ENCODE measurements around the gene C10orf67.
A peak's percentile ranks its signal among the peaks of the same experiment; 100 is the strongest.

Gene C10orf67

GRCh38 chr10:23174977-23175512 is 169.6 kb downstream of the C10orf67 start:
- Histone ChIP-seq H3K36me3 (ENCODE audit: control insufficient read depth in 5 of 5, insufficient read depth in 5 of 5, low read length in 5 of 5) (no peaks in the 10 kb centered on the region), H3K4me3 (ENCODE audit: low read depth in 1 of 5, low read length in 5 of 5) (no peak overlapping the region), H3K9me3 (ENCODE audit: control insufficient read depth in 5 of 5, low read length in 5 of 5) (no peaks in the 10 kb centered on the region), H3K9ac (ENCODE audit: low read length in 5 of 5) (no peak overlapping the region), H3K27me3 (ENCODE audit: control insufficient read depth in 5 of 5, insufficient read depth in 4 of 5, low read length in 5 of 5) (peaks cover 35 to 63% (median 40%) of the 10 kb centered on the region in 5 donors), H3K27ac (ENCODE audit: low read depth, low read length) (no peak overlapping the region), H3K4me1 (ENCODE audit: control insufficient read depth in 5 of 5, insufficient read depth in 5 of 5, low read length in 5 of 5) (peaks cover 0 to 10% (median 4%) of the 10 kb centered on the region in 5 donors)

- Histone ChIP-seq H3K27ac (ENCODE audit: low read depth, low read length) (no peak overlapping the region), H3K4me1 (ENCODE audit: control insufficient read depth in 5 of 5, insufficient read depth in 5 of 5, low read length in 5 of 5) (peaks cover 0 to 10% (median 4%) of the 10 kb centered on the region in 5 donors), H3K27me3 (ENCODE audit: control insufficient read depth in 5 of 5, insufficient read depth in 4 of 5, low read length in 5 of 5) (peaks cover 35 to 65% (median 40%) of the 10 kb centered on the region in 5 donors), H3K9me3 (ENCODE audit: control insufficient read depth in 5 of 5, low read length in 5 of 5) (no peaks in the 10 kb centered on the region), H3K9ac (ENCODE audit: low read length in 5 of 5) (no peak overlapping the region), H3K36me3 (ENCODE audit: control insufficient read depth in 5 of 5, insufficient read depth in 5 of 5, low read length in 5 of 5) (no peaks in the 10 kb centered on the region), H3K4me3 (ENCODE audit: low read depth in 1 of 5, low read length in 5 of 5) (no peak overlapping the region)
These were observed 170.3 kb downstream of the C10orf67 start for GRCh38 chr10:23174074-23174976.

GRCh38 chr10:23173214-23174073 is 171.2 kb downstream of the C10orf67 start:
- no peak overlapping the region for H3K27ac ChIP-seq (ENCODE audit: low read depth, low read length)
- peaks cover 34 to 63% (median 37%) of the 10 kb centered on the region in 5 donors for H3K27me3 ChIP-seq (ENCODE audit: control insufficient read depth in 5 of 5, insufficient read depth in 4 of 5, low read length in 5 of 5)
- H3K9ac ChIP-seq (ENCODE audit: low read length in 5 of 5): no peak overlapping the region
- H3K36me3 ChIP-seq (ENCODE audit: control insufficient read depth in 5 of 5, insufficient read depth in 5 of 5, low read length in 5 of 5): no peaks in the 10 kb centered on the region
- peaks cover 0 to 10% (median 4%) of the 10 kb centered on the region in 5 donors for H3K4me1 ChIP-seq (ENCODE audit: control insufficient read depth in 5 of 5, insufficient read depth in 5 of 5, low read length in 5 of 5)
- no peaks in the 10 kb centered on the region for H3K9me3 ChIP-seq (ENCODE audit: control insufficient read depth in 5 of 5, low read length in 5 of 5)
- H3K4me3 ChIP-seq (ENCODE audit: low read depth in 1 of 5, low read length in 5 of 5): no peak overlapping the region

- Histone ChIP-seq H3K27ac (ENCODE audit: low read depth, low read length) (no peak overlapping the region), H3K4me1 (ENCODE audit: control insufficient read depth in 5 of 5, insufficient read depth in 5 of 5, low read length in 5 of 5) (peaks cover 0 to 10% (median 4%) of the 10 kb centered on the region in 5 donors), H3K27me3 (ENCODE audit: control insufficient read depth in 5 of 5, insufficient read depth in 4 of 5, low read length in 5 of 5) (peaks cover 34 to 59% (median 37%) of the 10 kb centered on the region in 5 donors), H3K9me3 (ENCODE audit: control insufficient read depth in 5 of 5, low read length in 5 of 5) (no peaks in the 10 kb centered on the region), H3K9ac (ENCODE audit: low read length in 5 of 5) (no peak overlapping the region), H3K4me3 (ENCODE audit: low read depth in 1 of 5, low read length in 5 of 5) (no peak overlapping the region), H3K36me3 (ENCODE audit: control insufficient read depth in 5 of 5, insufficient read depth in 5 of 5, low read length in 5 of 5) (no peaks in the 10 kb centered on the region)
These were observed 172.0 kb downstream of the C10orf67 start for GRCh38 chr10:23172429-23173213.

GRCh38 chr10:23171232-23171876 is 173.2 kb downstream of the C10orf67 start:
- peaks cover 29 to 55% (median 37%) of the 10 kb centered on the region in 5 donors for H3K27me3 ChIP-seq (ENCODE audit: control insufficient read depth in 5 of 5, insufficient read depth in 4 of 5, low read length in 5 of 5)
- H3K4me3 ChIP-seq (ENCODE audit: low read depth in 1 of 5, low read length in 5 of 5): no peak overlapping the region
- no peaks in the 10 kb centered on the region for H3K36me3 ChIP-seq (ENCODE audit: control insufficient read depth in 5 of 5, insufficient read depth in 5 of 5, low read length in 5 of 5)
- H3K9me3 ChIP-seq (ENCODE audit: control insufficient read depth in 5 of 5, low read length in 5 of 5): no peaks in the 10 kb centered on the region
- peaks cover 0 to 10% (median 4%) of the 10 kb centered on the region in 5 donors for H3K4me1 ChIP-seq (ENCODE audit: control insufficient read depth in 5 of 5, insufficient read depth in 5 of 5, low read length in 5 of 5)
- no peak overlapping the region for H3K9ac ChIP-seq (ENCODE audit: low read length in 5 of 5)
- no peak overlapping the region for H3K27ac ChIP-seq (ENCODE audit: low read depth, low read length)

- Histone ChIP-seq H3K36me3 (ENCODE audit: control insufficient read depth in 5 of 5, insufficient read depth in 5 of 5, low read length in 5 of 5) (no peaks in the 10 kb centered on the region), H3K9me3 (ENCODE audit: control insufficient read depth in 5 of 5, low read length in 5 of 5) (no peaks in the 10 kb centered on the region), H3K27ac (ENCODE audit: low read depth, low read length) (no peak overlapping the region), H3K9ac (ENCODE audit: low read length in 5 of 5) (no peak overlapping the region), H3K4me3 (ENCODE audit: low read depth in 1 of 5, low read length in 5 of 5) (peak overlapping the region in 1 of 5 donors; percentile 19), H3K4me1 (ENCODE audit: control insufficient read depth in 5 of 5, insufficient read depth in 5 of 5, low read length in 5 of 5) (peaks cover 0 to 5% (median 3%) of the 10 kb centered on the region in 5 donors), H3K27me3 (ENCODE audit: control insufficient read depth in 5 of 5, insufficient read depth in 4 of 5, low read length in 5 of 5) (peaks cover 0 to 15% (median 6%) of the 10 kb centered on the region in 5 donors)
These were observed 186.2 kb downstream of the C10orf67 start for GRCh38 chr10:23158370-23158769.

- Histone ChIP-seq H3K27me3 (ENCODE audit: control insufficient read depth in 5 of 5, insufficient read depth in 4 of 5, low read length in 5 of 5) (peaks cover 0 to 15% (median 6%) of the 10 kb centered on the region in 5 donors), H3K9me3 (ENCODE audit: control insufficient read depth in 5 of 5, low read length in 5 of 5) (no peaks in the 10 kb centered on the region), H3K9ac (ENCODE audit: low read length in 5 of 5) (no peak overlapping the region), H3K27ac (ENCODE audit: low read depth, low read length) (no peak overlapping the region), H3K4me1 (ENCODE audit: control insufficient read depth in 5 of 5, insufficient read depth in 5 of 5, low read length in 5 of 5) (peaks cover 0 to 5% (median 3%) of the 10 kb centered on the region in 5 donors), H3K36me3 (ENCODE audit: control insufficient read depth in 5 of 5, insufficient read depth in 5 of 5, low read length in 5 of 5) (no peaks in the 10 kb centered on the region), H3K4me3 (ENCODE audit: low read depth in 1 of 5, low read length in 5 of 5) (peak overlapping the region in 1 of 5 donors; percentile 19)
These were observed 186.8 kb downstream of the C10orf67 start for GRCh38 chr10:23157691-23158369.

- no peak overlapping the region for H3K4me3 ChIP-seq (ENCODE audit: low read depth in 1 of 5, low read length in 5 of 5)
- no peak overlapping the region for H3K9ac ChIP-seq (ENCODE audit: low read length in 5 of 5)
These were observed 187.3 kb downstream of the C10orf67 start for GRCh38 chr10:23157239-23157681.

More at GRCh38 chr10:23157239-23157681, 187.3 kb downstream of the C10orf67 start:
- Histone ChIP-seq H3K36me3 (ENCODE audit: control insufficient read depth in 5 of 5, insufficient read depth in 5 of 5, low read length in 5 of 5) (no peaks in the 10 kb centered on the region), H3K9me3 (ENCODE audit: control insufficient read depth in 5 of 5, low read length in 5 of 5) (no peaks in the 10 kb centered on the region), H3K27me3 (ENCODE audit: control insufficient read depth in 5 of 5, insufficient read depth in 4 of 5, low read length in 5 of 5) (peaks cover 0 to 15% (median 6%) of the 10 kb centered on the region in 5 donors), H3K27ac (ENCODE audit: low read depth, low read length) (no peak overlapping the region), H3K4me1 (ENCODE audit: control insufficient read depth in 5 of 5, insufficient read depth in 5 of 5, low read length in 5 of 5) (peaks cover 0 to 5% (median 3%) of the 10 kb centered on the region in 5 donors)

Measured in subcutaneous abdominal adipose tissue (tissue), 5 donors.